ES-I3 (cell line): ENCODE data around the gene CTIF.

Experiments
- H3K36me3 ChIP-seq: 2 replicates; pipeline ENCODE4 v1.6.1; 2013; ENCODE audit warnings: mild to moderate bottlenecking, low read length, control low read depth, moderate library complexity; ENCODE audit not compliant: insufficient read depth
- H3K4me1 ChIP-seq: 2 replicates; pipeline ENCODE4 v1.6.1; 2013; ENCODE audit warnings: mild to moderate bottlenecking, control low read depth, low read length; ENCODE audit not compliant: insufficient read depth
- H3K9ac ChIP-seq: 2 replicates; pipeline ENCODE4 v1.6.1; 2013; ENCODE audit warnings: low read depth, mild to moderate bottlenecking, low read length, moderate library complexity
- H3K9me3 ChIP-seq: 2 replicates; pipeline ENCODE4 v1.6.1; 2013; ENCODE audit warnings: mild to moderate bottlenecking, low read length, moderate library complexity; ENCODE audit not compliant: control insufficient read depth, insufficient read depth

CTIF gene

GRCh38 chr18:48775372-48776155 is 236.7 kb downstream of the CTIF start:
- Histone ChIP-seq H3K9ac (no peak overlapping the region), H3K4me1 (peaks cover 12% of the 10 kb centered on the region; the same call in 1 of the 2 replicates), H3K36me3 (peaks cover 2% of the 10 kb centered on the region; the same call in 1 of the 2 replicates), H3K9me3 (no peaks in the 10 kb centered on the region)

DNA sequence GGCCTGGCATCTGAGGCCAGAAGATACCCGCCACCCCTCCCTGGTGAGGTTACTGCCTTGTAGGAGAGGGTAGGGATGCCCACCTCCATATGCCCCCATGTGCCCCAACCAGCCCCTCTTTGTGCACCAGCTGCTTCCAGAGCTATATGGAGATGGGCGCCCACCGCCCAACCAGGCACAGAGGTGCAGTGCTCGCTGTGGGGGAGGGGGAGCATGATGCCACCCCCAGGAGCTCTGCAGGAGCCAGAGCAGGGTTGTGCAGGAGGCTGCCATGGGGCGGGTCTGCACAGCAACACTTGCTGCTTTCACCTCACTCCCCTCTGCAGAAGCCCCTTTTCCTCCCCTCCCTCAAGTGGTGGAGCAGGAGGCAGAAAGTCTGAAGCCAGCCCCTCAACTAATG is 237.3 kb downstream of the CTIF start:
- Histone ChIP-seq H3K4me1 (peaks cover 17% of the 10 kb centered on the region; the same call in 1 of the 2 replicates), H3K9ac (no peak overlapping the region)

DNA sequence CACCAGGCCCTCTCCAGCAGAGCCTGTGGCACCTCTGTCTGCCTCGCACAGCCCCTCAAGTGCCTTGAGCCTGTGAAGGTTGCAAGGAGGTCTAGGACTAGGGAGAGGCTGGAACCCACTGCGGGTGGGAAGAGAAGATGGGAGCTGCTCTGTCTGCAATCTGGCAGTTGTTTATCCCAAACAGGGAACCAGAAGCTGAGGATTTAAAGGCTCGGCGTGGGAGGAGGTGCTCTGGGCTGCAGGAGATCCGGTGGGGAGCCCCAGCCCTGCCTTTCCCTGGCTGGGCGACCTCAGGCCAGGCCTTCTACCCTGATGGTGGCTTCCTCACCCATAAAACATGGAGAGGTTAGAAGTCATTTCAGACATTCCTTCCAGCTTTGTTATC is 237.8 kb downstream of the CTIF start:
- no peaks in the 10 kb centered on the region for H3K9me3 ChIP-seq
- peaks cover 2% of the 10 kb centered on the region; the same call in 1 of the 2 replicates for H3K36me3 ChIP-seq
- H3K9ac ChIP-seq, result no peak overlapping the region
- peaks cover 20% of the 10 kb centered on the region; the same call in 1 of the 2 replicates for H3K4me1 ChIP-seq

More for the DNA sequence above, 237.3 kb downstream of the CTIF start:
- no peaks in the 10 kb centered on the region for H3K9me3 ChIP-seq
- H3K36me3 ChIP-seq, result peaks cover 2% of the 10 kb centered on the region; the same call in 1 of the 2 replicates

DNA sequence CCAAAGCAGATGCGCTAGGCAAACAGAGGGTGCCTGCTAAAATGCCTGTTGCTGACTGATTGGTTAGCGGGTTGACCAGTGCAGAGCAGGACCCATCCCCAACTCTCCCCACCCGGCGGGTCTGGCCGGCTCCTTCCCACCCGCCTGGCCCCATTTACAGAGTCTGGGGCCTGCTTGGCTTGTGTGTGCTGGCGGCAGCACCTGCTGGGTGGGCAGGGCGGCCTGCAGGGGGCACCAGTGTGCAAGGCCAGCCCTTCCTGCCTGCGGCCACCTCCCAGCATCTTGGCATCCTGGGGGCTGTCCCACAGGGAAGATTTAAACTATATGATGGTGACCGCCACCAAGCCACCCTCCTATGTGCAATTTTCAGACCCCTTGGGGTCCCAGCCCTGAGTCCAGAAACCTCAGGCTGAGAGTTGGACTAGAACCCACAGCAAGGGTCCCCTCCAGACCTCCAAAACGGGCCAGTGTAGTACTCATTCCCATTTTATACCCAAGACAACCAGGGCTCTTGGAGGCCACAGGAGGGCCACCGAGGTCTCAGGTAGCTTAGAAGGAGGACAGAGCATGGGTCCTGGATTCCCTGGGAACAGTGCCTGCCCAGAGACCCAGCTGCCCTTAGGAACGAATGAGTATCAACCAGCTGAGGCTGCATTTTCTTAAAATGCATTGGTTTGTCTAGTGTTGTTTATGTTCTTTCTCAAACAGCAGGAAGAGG is 238.4 kb downstream of the CTIF start:
- Histone ChIP-seq H3K4me1 (peaks cover 23% of the 10 kb centered on the region; the same call in 1 of the 2 replicates), H3K36me3 (peaks cover 2% of the 10 kb centered on the region; the same call in 1 of the 2 replicates), H3K9me3 (no peaks in the 10 kb centered on the region), H3K9ac (no peak overlapping the region)

GRCh38 chr18:48777744-48778116 is 238.9 kb downstream of the CTIF start:
- Histone ChIP-seq H3K9me3 (no peaks in the 10 kb centered on the region), H3K9ac (no peak overlapping the region), H3K4me1 (peaks cover 23% of the 10 kb centered on the region; the same call in 1 of the 2 replicates), H3K36me3 (peaks cover 1% of the 10 kb centered on the region; the same call in 1 of the 2 replicates)

DNA sequence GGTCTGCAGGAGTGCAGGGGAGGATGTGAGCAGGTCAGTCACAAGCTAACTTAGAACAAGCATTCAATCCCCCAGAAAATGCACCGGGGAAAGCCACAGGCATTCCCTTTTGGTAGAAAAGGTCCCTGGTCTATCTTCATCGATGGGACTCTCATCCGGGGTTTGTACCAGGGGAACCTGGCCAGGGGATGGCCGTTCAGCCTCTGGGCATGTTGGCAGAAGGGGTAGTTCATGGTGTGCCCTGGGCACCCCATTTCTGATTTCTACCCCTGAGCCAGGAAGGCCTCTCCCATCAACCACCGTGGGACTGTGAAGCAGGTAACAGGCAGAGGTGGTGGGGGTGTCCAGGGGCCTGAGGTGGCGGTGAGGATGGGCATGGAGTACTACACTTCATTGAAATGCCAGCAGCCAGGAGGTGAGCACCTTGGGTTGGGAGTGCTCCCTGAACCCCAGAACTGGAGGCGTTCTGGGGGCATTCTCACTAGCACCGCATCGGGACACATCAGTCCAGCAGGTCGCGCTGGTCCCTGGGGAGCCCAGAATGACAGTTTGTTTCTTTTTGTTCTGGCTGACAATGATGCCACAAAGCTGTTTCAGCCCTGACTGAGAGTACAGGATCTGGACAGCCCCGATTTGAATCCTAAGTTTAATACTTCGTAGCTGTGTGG is 239.6 kb downstream of the CTIF start:
- Histone ChIP-seq H3K9ac (no peak overlapping the region), H3K36me3 (no peaks in the 10 kb centered on the region), H3K9me3 (no peaks in the 10 kb centered on the region), H3K4me1 (peaks cover 23% of the 10 kb centered on the region; the same call in 1 of the 2 replicates)

- Histone ChIP-seq H3K9ac (no peak overlapping the region), H3K4me1 (peaks cover 23% of the 10 kb centered on the region; the same call in 1 of the 2 replicates)
Measured at GRCh38 chr18:48779462-48779861, 240.6 kb downstream of the CTIF start.

DNA sequence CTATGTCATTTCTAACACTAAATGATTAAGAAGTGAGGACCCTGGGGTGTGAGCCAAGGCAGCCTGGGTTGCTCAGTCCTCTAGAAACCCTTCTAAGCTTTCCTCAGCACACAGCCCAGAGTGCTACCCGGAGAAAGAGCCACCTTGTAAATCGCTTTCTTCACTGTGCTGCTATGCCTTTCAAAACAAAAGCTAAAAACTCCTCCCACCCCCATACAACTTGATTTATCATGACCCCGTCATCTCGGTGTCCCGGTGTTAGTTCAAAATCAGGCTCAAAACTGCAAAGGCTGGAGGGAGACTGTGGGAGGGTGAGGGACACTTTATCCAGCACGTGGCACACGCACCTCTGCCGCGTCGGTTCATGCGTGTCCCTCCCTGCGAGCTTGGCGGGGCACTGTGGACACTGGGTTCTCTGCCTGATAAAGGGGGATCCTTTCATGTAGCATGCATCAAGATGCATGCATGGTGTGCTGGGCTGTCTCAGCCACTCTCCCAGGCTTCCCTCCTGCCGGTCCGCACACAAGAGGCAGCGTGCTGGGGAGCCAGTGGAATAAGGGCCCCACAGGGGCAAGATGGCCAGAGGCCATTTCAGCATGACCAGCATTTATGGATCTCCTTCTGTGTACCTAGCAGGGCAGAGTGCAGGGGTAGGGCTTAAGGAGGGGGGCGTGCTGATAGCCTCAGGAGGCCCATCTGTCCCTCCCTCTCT is 241.5 kb downstream of the CTIF start:
- no peaks in the 10 kb centered on the region for H3K9me3 ChIP-seq
- no peaks in the 10 kb centered on the region for H3K36me3 ChIP-seq
- H3K9ac ChIP-seq, result no peak overlapping the region
- peaks cover 23% of the 10 kb centered on the region; the same call in 1 of the 2 replicates for H3K4me1 ChIP-seq

More at GRCh38 chr18:48779462-48779861, 240.6 kb downstream of the CTIF start:
- Histone ChIP-seq H3K36me3 (no peaks in the 10 kb centered on the region), H3K9me3 (no peaks in the 10 kb centered on the region)

DNA sequence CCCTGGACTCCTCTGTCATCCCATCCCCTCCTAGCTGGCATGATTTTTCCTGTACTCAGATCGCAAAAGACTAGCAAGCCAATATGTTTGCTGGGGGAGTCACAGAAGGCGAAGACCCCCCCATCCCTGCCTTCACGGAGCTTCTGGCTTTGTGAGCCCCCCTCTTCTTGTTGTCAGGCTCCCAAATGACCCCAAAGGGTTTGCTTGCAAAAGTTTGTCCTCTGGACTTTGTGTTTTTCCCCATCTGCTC is 242.0 kb downstream of the CTIF start:
- Histone ChIP-seq H3K9me3 (no peaks in the 10 kb centered on the region), H3K4me1 (peaks cover 23% of the 10 kb centered on the region; the same call in 1 of the 2 replicates), H3K36me3 (no peaks in the 10 kb centered on the region), H3K9ac (no peak overlapping the region)

DNA sequence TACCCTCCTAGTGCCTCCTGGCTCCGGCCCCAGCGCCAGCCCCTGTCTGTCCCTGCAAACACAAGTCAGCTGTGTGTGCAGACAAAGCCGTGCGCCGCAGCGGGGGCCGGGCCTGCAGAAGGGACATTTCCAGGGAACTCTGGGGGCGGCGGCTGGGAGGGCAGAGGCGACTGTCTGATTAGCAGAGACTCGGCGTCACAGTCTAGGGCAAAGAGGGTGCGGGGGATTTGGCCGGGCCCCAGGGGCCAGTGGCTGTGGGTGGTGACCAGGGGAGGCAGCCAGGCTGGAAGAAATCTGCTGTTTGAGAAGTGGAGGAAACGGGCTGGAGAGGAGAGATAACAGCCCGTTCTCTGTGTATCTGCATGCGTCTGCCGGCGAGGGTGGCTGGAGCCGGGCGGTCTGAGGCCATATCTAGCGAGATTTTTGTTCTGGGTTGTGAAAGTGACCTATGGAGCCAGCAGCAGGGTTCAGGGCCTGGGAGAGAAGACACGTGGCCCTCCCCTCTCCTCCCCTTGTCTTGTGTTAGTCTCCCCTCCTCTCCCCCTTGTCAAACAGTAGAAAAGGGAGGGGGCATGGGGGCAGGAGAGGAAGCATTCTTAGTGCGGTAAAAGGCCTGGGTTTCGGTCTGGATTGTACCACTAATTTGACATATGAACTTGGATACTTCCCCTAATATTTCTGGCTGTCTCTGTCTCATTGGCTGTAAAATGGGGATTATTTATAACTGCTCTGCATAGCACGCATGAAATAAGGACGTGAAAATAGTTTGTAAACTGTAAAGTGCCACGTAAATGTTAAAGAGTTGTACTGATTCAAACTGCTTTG is 242.5 kb downstream of the CTIF start:
- no peak overlapping the region for H3K9ac ChIP-seq
- no peaks in the 10 kb centered on the region for H3K36me3 ChIP-seq
- peaks cover 23% of the 10 kb centered on the region; the same call in 1 of the 2 replicates for H3K4me1 ChIP-seq
- H3K9me3 ChIP-seq, result no peaks in the 10 kb centered on the region

DNA sequence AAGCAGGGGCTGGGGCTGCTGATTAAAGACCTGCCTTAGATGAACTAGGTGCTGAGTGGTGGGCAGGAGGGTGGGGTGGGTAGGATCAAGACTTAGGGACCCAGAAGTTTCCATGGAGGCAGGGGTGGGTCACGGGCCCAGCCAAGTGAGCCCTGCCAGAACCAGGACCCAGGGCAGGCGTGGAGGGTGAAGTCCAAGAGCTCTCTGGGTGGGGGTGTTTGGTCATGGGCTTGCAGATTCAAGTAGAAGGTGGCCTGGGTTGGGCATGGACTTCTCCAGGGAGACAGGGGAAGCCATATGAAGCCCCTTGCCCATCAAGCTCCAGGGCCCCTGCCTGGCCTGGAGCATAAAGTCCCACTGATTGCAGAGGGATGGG is 243.1 kb downstream of the CTIF start:
- peaks cover 23% of the 10 kb centered on the region; the same call in 1 of the 2 replicates for H3K4me1 ChIP-seq
- no peaks in the 10 kb centered on the region for H3K9me3 ChIP-seq
- H3K36me3 ChIP-seq, result no peaks in the 10 kb centered on the region
- H3K9ac ChIP-seq, result no peak overlapping the region

DNA sequence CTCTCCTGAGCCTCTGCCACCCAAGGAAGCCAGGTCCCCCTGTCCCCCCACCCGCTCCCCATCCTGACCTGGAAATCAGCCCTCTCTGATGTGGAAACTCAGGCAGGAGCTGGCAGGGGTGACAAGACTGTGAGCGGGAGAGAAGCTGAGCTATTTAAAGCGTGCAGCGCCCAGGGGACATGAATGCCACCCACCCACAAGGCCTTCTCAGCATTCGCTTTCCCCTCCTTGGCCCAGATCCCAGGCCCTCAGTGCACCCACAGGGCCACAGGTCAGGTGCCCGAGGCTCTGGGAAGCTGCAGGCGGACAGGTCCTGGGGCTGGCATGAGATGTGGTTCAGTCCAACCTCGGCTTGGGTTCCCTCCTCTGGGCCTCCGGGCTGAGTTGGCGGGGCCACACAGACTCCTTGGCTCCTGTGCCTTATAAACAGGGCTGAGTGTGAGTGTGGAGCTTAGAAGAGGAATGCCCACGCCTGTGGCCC is 243.6 kb downstream of the CTIF start:
- peaks cover 21% of the 10 kb centered on the region; the same call in 1 of the 2 replicates for H3K4me1 ChIP-seq
- no peak overlapping the region for H3K9ac ChIP-seq

More for the DNA sequence above, 243.6 kb downstream of the CTIF start:
- Histone ChIP-seq H3K36me3 (no peaks in the 10 kb centered on the region), H3K9me3 (no peaks in the 10 kb centered on the region)
